ENCODE measurements around the gene WDR64.

DNA sequence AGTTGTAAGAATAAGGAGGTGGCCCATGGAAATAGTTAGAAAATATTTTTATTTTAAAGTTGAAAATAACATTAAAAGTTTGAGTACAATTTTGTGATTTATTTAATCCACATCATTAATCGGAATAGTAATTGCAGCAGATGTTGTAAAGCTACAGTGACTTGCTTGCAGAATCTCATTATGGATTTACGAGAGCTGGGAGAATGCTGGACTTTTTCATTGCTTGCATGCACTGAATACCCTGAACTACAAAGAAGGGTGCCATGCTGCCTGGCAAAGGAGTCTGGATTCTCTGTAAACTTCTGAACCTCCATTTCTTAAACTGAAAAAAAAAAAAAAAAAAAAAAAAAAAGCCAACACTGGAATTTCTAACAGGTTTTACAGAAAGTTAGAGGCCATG lies 26.5 kb downstream of the WDR64 start:
- TF ChIP-seq, protein P1, sequence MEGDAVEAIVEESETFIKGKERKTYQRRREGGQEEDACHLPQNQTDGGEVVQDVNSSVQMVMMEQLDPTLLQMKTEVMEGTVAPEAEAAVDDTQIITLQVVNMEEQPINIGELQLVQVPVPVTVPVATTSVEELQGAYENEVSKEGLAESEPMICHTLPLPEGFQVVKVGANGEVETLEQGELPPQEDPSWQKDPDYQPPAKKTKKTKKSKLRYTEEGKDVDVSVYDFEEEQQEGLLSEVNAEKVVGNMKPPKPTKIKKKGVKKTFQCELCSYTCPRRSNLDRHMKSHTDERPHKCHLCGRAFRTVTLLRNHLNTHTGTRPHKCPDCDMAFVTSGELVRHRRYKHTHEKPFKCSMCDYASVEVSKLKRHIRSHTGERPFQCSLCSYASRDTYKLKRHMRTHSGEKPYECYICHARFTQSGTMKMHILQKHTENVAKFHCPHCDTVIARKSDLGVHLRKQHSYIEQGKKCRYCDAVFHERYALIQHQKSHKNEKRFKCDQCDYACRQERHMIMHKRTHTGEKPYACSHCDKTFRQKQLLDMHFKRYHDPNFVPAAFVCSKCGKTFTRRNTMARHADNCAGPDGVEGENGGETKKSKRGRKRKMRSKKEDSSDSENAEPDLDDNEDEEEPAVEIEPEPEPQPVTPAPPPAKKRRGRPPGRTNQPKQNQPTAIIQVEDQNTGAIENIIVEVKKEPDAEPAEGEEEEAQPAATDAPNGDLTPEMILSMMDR (IDR thresholded peaks at IDR 0.05; ENCODE audit: extremely low read depth in 1 of 2, insufficient read depth in 1 of 2, low read depth in 1 of 2, low read length in 2 of 2) = no peak
- TF ChIP-seq EZH2 (IDR thresholded peaks at IDR 0.05; ENCODE audit: borderline replicate concordance, low read depth, low read length, severe bottlenecking) (no peak), POLR2A (IDR thresholded peaks at IDR 0.05; ENCODE audit: low read depth, low read length) (no peak), POLR2AphosphoS5 (IDR thresholded peaks at IDR 0.05; ENCODE audit: insufficient read depth, low read depth, low read length) (no peak), JUN (IDR thresholded peaks at IDR 0.05; ENCODE audit: borderline replicate concordance, insufficient read depth, insufficient read length, low read depth) (no peak), MYC (IDR thresholded peaks at IDR 0.05; ENCODE audit: low read depth, low read length) (no peak), FOS (IDR thresholded peaks at IDR 0.05; ENCODE audit: borderline replicate concordance, insufficient read depth, low read length) (no peak), GATA2 (IDR thresholded peaks at IDR 0.05; ENCODE audit: insufficient read depth, insufficient read length, low read depth, low read length) (no peak)
- TF ChIP-seq, protein P2, sequence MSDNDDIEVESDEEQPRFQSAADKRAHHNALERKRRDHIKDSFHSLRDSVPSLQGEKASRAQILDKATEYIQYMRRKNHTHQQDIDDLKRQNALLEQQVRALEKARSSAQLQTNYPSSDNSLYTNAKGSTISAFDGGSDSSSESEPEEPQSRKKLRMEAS (IDR thresholded peaks at IDR 0.05; ENCODE audit: insufficient read depth, insufficient read length) = no peak

All from endothelial cell of umbilical vein (primary cell).